ENCODE results near the gene DOK4. TPM values are rescaled to one million over a fixed set of nuclear protein-coding genes. Genes with fewer than 3 reads are reported as not detected.

Gene DOK4
- total RNA-seq, 1 donor from 2014 or later, result 69.4 TPM

GRCh38 chr16:57497121-57497520, 10.8 kb upstream of the DOK4 start:
- no peaks in the 10 kb centered on the region for H3K36me3 Mint-ChIP-seq (ENCODE audit: low read depth, unreplicated experiment)
- H3K4me3 Mint-ChIP-seq (ENCODE audit: unreplicated experiment), result no peak overlapping the region
- DNase-seq (ENCODE audit: low spot score), result no peak
- TF ChIP-seq CTCF (IDR thresholded peaks at IDR 0.05; ENCODE audit: unreplicated experiment), result no peak
- no peak overlapping the region for H3K27ac Mint-ChIP-seq (ENCODE audit: unreplicated experiment)
- peaks cover 18% of the 10 kb centered on the region for H3K4me1 Mint-ChIP-seq (ENCODE audit: unreplicated experiment)
- peaks cover 4% of the 10 kb centered on the region for H3K27me3 Mint-ChIP-seq (ENCODE audit: unreplicated experiment)
- H3K9me3 Mint-ChIP-seq (ENCODE audit: unreplicated experiment), result no peaks in the 10 kb centered on the region

GRCh38 chr16:57493767-57494166, 7.5 kb upstream of the DOK4 start:
- H3K4me1 Mint-ChIP-seq (ENCODE audit: unreplicated experiment), result peaks cover 3% of the 10 kb centered on the region
- H3K27ac Mint-ChIP-seq (ENCODE audit: unreplicated experiment), result no peak overlapping the region
- no peaks in the 10 kb centered on the region for H3K9me3 Mint-ChIP-seq (ENCODE audit: unreplicated experiment)
- peaks cover 4% of the 10 kb centered on the region for H3K27me3 Mint-ChIP-seq (ENCODE audit: unreplicated experiment)
- H3K4me3 Mint-ChIP-seq (ENCODE audit: unreplicated experiment), result no peak overlapping the region
- no peak for DNase-seq (ENCODE audit: low spot score)
- no peak for TF ChIP-seq CTCF (IDR thresholded peaks at IDR 0.05; ENCODE audit: unreplicated experiment)
- no peaks in the 10 kb centered on the region for H3K36me3 Mint-ChIP-seq (ENCODE audit: low read depth, unreplicated experiment)

- H3K36me3 Mint-ChIP-seq (ENCODE audit: low read depth, unreplicated experiment), result no peaks in the 10 kb centered on the region
- no peak for TF ChIP-seq CTCF (IDR thresholded peaks at IDR 0.05; ENCODE audit: unreplicated experiment)
- no peak for DNase-seq (ENCODE audit: low spot score)
- H3K4me1 Mint-ChIP-seq (ENCODE audit: unreplicated experiment), result peaks cover 22% of the 10 kb centered on the region
- H3K27ac Mint-ChIP-seq (ENCODE audit: unreplicated experiment), result no peak overlapping the region
- H3K4me3 Mint-ChIP-seq (ENCODE audit: unreplicated experiment), result no peak overlapping the region
- H3K27me3 Mint-ChIP-seq (ENCODE audit: unreplicated experiment), result peaks cover 9% of the 10 kb centered on the region
- no peaks in the 10 kb centered on the region for H3K9me3 Mint-ChIP-seq (ENCODE audit: unreplicated experiment)
These were observed 2.9 kb upstream of the DOK4 start for GRCh38 chr16:57489229-57489628.

- H3K27me3 Mint-ChIP-seq (ENCODE audit: unreplicated experiment), result peaks cover 9% of the 10 kb centered on the region
- H3K9me3 Mint-ChIP-seq (ENCODE audit: unreplicated experiment), result no peaks in the 10 kb centered on the region
- H3K4me3 Mint-ChIP-seq (ENCODE audit: unreplicated experiment), result peak overlapping the region; percentile 90
- H3K36me3 Mint-ChIP-seq (ENCODE audit: low read depth, unreplicated experiment), result no peaks in the 10 kb centered on the region
- DNase-seq (ENCODE audit: low spot score), result no peak
- no peak for TF ChIP-seq CTCF (IDR thresholded peaks at IDR 0.05; ENCODE audit: unreplicated experiment)
- peak overlapping the region; percentile 80 for H3K27ac Mint-ChIP-seq (ENCODE audit: unreplicated experiment)
- H3K4me1 Mint-ChIP-seq (ENCODE audit: unreplicated experiment), result peaks cover 19% of the 10 kb centered on the region
These were observed 853 bp upstream of the DOK4 start for GRCh38 chr16:57486858-57487834.

All from endothelial cell (in vitro differentiated cells).